HG03280 (cell line): Measurements from ENCODE around the gene PHACTR4.
"Not testable (repeated sequence)": the region's sequence is repeated elsewhere in the genome, so short reads cannot be mapped to it uniquely, and the experiment has no call there.

Experiments
- ATAC-seq: cut with Tn5 transposase; IDR thresholded peaks from one replicate; pipeline ENCODE4 v1.9.1; 2021; ENCODE audit warnings: mild to moderate bottlenecking, moderate library complexity; ENCODE audit not compliant: unreplicated experiment

Gene PHACTR4

DNA sequence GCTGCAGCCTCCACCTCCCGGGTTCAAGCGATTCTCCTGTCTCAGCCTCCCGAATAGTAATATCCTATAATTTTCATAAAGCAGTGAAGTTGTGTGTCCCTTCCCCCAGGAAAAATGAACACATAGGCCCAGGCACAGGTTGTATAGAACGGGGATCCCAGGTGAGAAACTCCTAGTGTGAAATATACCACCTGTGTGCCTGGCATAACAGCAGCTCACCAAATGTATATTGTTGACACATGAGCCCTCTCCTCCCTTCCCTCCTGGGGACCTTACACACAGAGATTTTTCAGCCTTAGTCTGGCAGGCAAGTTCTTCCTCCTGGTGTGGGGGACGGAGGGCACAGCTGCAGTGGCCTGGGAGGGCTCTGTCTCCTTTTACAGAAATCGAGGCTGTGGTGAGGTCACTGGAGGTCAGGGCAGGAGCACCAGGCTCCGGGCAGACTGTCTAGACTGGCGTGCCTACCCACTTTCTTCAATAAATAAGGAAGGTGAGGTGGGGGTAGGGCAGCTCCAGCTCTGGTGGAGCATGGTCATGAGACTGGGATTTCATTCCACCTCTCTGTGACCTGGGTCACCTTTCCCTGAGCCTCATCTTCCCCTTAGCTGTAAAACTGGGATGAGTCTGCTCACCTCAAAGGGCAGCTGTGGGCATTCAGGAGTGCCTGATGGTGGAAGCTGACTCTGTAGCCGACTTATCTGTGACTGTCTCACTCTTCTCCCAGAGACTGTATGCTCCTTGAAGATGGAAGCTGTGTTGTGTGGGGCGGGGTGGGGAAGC, 150.6 kb downstream of the PHACTR4 start:
- ATAC-seq: no peak

DNA sequence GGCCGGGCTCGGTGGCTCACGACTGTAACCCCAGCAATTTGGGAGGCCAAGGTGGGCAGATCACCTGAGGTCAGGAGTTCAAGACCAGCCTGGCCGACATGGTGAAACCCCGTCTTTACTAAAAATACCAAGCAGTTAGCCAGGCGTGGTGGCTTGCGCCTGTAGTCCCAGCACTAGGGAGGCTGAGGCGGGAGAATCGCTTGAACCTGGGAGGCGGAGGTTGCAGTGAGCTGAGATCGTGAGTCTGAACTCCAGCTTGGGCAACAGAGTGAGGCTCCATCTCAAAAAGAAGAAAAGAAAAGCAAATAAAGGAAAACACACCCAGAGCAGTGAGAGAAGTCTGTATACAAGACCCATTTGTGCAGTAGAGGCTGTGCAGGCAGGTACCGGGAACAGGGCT, 151.3 kb downstream of the PHACTR4 start:
- not testable (repeated sequence) for ATAC-seq

DNA sequence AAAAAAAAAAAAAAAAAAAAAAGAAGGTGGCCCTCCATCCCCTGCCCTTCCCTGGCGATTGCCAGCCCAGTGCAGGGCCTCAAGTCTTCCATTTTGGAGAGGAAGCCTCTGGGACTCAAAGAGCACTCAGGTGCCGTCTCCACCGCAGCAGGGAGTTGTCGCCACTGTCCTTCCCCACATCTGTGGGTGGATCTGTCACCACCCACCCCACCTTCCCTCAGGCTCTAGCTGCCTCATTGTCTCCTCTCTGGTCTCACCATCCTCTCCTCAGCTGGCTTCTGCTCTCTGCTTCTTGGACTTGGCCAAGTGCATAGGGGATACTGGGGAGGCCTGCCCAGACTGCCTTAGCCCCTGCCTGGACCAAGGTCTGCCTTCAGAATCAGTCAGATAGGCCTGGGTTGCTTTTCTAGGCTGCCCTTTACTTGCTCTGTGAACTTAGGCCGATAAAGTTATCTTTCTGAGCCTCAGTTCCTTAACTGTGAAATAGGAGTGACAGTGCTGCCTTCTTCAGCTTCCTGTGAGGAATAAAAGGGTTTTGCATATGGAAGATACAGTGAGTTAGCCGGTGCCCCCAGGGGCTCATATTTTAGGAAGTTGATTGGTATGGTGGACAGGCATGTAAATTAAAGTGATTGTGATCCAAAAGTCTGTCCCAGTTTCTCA, 152.1 kb downstream of the PHACTR4 start:
- ATAC-seq: no peak

DNA sequence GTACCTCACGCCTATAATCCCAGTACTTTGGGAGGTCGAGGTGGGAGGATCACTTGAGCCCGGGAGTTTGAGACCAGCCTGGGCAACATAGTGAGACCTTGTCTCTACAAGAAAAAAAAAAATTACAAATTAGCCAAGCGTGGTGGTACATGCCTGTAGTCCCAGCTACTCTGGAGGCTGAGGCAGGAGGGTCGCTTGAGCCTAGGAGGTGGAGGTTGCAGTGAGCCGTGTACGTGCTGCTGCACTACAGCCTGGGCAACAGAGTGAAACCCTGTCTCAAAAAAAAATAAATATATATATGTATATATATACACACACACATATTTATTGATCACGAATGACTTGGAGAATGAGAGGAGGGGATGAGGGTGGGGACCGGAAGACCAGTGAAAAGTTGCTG, 153.0 kb downstream of the PHACTR4 start:
- ATAC-seq: not testable (repeated sequence)

DNA sequence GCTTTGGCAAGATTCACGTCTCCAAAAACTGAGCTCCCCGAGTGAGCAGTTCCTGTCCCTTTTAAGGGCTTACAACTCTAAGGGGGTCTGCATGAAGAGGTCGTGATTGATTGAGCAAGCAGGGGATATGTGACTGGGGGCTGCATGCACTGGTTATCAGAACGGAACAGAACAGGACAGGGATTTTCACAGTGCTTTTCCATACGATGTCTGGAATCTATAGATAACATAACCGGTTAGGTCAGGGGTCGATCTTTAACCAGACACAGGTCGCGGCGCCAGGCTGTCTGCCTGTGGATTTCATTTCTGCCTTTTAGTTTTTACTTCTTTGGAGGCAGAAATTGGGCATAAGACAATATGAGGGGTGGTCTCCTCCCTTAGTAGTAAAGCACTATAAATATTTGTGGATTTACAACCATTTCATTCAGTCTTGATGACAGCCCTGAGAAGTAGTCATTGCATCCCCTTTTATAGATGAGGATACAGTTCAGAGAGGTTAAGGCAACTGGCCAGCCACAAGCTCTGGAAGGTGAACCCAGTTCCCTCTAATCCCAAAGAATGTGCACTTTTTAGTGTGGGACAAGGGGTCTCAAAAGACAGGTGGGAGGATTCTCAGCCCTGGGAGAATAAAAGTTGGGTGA, 155.6 kb downstream of the PHACTR4 start:
- not testable (repeated sequence) for ATAC-seq

DNA sequence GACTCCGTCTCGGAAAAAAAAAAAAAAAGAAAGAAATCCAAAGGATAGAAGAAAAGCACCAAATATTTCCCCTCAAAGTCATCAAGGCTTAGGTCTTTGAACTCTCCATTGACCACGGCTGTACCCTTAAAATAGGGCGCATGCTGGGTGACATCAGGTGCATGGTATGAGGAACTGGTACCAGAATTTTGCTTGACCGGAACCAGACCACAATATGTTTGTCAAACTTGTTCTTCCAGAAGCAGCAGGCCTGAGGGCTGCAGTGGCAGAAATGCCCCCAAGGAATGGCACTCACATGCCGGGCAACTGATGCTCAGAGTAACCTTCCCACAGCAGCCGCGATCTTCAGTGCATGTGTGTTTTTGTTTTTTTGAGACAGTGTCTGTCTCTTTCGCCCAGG, 157.3 kb downstream of the PHACTR4 start:
- ATAC-seq: no peak

DNA sequence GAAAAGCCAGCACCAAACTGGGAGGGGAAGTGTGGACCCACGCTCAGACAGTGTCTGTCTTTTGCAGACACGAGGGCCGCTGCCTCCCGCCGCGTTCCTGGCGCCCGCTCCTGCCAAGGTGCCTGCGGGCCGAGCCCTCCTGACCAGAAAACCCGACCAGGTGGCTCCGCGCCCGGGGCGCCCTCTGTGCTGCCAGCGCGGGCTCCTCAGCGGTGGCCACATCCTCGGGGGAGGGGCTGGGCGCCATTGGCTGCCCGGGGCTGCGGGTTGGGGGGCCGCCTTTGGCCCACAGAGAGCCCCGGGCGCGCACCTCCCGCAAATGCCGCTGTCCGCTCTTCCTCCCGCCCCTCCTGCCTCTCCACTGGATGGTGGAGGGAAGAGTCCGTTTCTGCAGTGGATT, 160.9 kb downstream of the PHACTR4 start:
- ATAC-seq: no peak

DNA sequence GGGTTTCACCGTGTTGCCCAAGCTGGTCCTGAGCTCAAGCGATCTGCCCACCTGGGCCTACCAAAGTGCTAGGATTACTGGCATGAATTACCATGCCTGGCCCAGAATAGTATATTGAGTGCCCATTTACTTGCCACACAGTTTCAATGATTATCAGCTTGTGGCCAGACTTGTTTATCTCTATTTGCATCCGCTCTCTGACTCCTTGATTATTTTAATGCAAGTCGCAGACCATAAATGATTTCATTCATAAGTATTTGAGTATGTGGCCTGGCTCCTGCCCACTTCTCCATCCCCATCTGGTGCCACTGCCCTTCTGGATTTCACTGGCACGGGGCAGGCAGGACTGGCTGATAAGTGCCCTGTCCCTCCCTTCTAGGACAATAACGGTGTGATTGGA, 165.1 kb downstream of the PHACTR4 start:
- no peak for ATAC-seq

DNA sequence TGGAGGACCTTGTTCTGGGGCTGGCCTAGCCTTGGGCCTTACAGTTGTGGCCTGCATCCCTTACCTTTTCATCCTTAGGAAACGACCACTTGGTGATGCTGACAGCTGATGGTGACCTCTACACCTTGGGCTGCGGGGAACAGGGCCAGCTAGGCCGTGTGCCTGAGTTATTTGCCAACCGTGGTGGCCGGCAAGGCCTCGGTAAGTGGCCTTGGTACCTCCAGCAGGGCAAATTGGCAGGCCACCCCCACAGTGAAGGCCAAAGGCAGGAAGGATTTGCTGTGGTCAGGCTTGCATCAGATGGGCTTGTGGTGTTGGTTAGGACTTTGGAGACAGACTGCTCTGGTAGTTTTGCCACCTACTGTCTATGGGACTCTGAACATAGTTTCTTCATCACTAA, 165.6 kb downstream of the PHACTR4 start:
- ATAC-seq: no peak

DNA sequence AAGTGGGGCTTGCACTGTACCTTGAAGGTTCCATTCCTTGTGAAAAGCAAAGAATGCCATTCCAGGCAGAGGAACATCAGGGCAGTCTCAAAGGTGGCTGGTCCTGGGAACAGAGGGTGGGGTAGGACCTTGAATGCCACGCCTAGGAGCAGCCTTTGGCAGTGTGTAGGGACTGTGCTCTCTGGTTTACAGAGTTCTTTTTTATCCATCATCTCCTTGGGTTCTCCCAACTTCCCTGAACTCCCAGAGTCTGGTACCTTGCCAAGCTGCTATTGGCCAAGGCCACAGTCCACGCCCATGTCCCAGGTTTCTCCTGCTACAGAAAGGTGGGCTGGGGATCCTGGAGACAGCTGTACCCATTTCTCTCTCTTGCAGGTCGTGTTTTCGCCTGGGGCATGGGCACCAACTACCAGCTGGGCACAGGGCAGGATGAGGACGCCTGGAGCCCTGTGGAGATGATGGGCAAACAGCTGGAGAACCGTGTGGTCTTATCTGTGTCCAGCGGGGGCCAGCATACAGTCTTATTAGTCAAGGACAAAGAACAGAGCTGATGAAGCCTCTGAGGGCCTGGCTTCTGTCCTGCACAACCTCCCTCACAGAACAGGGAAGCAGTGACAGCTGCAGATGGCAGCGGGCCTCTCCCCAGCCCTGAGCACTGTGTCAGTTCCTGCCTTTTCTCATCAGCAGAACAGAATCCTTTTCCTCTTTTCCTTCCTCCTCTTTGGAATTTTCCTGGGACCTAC, 168.1 kb downstream of the PHACTR4 start:
- ATAC-seq: no peak

DNA sequence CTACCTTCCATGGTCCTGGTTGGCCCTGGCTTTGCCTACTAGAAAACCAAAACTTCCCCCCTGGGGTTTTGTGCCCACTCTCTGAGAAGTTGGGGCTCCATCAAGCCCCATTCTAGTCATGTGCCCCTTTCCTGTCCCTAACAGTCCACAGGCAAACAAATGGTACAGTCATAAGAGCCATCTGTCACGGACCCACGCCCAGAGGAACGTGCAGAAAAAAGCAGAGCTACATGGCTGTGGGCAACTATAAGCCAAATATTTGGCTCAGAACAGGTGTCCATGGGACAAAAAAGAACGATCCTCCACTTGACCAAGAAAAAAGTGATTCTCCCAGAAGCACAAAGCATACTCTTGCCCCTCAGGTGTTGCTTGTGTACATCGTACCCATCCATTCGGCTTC, 168.7 kb downstream of the PHACTR4 start:
- ATAC-seq: no peak

DNA sequence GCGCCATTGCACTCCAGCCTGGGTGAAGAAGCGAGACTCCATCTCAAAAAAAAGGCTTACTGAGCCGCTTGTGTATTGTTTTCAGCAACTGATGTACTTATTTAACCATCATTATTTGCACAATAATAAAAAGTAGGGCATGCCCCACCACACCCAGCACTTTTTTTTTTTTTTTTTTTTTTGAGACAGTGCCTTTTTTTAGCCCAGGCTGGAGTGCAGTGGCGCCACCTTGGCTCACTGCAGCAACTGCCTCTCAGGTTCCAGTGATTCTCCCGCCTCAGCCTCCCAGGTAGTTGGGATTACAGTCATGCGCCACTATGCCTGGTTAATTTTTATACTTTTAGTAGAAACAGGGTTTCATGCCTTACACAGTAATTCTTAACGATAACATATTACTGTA, 171.1 kb downstream of the PHACTR4 start:
- no peak for ATAC-seq

DNA sequence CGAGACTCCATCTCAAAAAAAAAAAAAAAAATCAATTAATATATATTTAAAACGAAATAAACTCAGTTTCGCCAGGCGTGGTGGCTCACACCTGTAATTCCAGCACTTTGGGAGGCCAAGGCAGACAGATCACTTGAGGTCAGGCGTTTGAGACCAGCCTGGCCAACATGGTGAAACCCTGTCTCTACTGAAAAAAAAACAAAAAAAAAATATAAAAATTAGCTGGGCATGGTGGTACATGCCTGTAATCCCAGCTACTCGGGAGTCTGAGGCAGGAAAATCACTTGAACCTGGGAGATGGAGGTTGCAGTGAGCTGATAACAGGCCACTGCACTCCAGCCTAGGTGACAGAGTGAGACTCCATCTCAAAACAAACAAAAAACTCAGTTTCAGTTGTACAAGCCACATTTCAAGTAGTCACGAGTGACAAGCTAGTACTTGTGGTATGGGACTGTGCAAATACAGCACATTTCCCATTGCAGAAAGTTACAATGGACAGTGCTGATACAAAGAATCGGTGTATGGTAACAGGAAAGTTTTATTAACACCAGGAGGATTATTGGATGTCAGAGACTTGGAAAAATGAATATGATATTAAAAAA, 172.0 kb downstream of the PHACTR4 start:
- not testable (repeated sequence) for ATAC-seq

DNA sequence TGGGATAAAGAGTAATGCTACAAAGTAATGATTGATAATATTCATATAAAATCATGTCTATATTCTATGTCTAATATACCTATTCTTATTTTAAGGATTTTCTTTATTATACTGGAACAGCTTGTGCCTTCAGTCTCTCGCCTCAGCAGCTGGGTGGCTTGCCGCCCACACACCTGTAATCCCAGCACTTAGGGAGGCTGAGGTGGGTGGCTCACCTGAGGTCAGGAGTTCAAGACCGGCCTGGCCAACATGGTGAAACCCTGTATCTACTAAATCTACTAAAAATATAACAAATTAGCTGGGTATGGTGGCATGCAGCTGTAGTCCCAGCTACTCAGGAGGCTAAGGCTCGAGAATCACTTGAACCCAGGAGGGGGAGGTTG, 175.7 kb downstream of the PHACTR4 start:
- ATAC-seq: no peak

DNA sequence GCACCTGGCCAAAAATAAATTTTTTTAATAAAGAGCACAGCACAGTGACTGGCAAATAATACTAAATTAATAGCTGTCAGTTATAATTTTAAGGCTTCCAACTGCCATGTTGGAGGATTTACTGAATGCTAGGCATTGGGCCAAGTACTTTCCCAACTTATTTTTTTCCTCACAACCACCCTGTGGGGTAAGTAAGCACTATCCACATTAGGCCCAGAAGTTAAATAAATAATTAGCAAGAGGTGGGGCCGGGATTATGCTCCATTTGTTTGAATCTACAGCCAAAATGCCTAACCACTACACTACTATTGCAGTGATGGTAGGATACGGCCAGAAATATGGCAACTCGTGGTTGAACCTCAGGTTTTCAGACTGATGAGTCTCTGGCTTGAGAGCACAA, 178.8 kb downstream of the PHACTR4 start:
- ATAC-seq: no peak
